Measurements from ENCODE around the gene GRIN3B. TPM values are rescaled to one million over a fixed set of nuclear protein-coding genes. Genes with fewer than 3 reads are reported as not detected.

Gene GRIN3B
- total RNA-seq, 2 donors from 2014 or later, result 2.0 TPM

- Mint-ChIP-seq H3K27ac (no peak overlapping the region), H3K4me3 (no peak overlapping the region), H3K36me3 (ENCODE audit: low read depth) (peaks cover 31% of the 10 kb centered on the region), H3K27me3 (ENCODE audit: insufficient read depth) (no peaks in the 10 kb centered on the region), H3K9me3 (no peaks in the 10 kb centered on the region), H3K4me1 (no peaks in the 10 kb centered on the region)
- DNase-seq, result no peak
- H3K27ac ChIP-seq (ENCODE audit: low read depth, low read length), result no peak overlapping the region
- H3K4me3 ChIP-seq (ENCODE audit: low read length), result no peak overlapping the region
- H3K9ac ChIP-seq (ENCODE audit: extremely low read depth, low read length, poor library complexity, severe bottlenecking), result no peak overlapping the region
- H3K36me3 ChIP-seq (ENCODE audit: control insufficient read depth, insufficient read depth, low read length), result peaks cover 37% of the 10 kb centered on the region
- H3K9me3 ChIP-seq (ENCODE audit: control insufficient read depth, low read length), result peaks cover 18% of the 10 kb centered on the region
- no peaks in the 10 kb centered on the region for H3K27me3 ChIP-seq (ENCODE audit: control insufficient read depth, insufficient read depth, low read length, poor library complexity, severe bottlenecking)
- WGBS, 2 experiments (ENCODE audit: insufficient coverage in 1 of 2, insufficient read length in 1 of 2), result 89 to 96% methylated on average over 7 to 28 of the region's 28 CpGs
- no peaks in the 10 kb centered on the region for H3K4me1 ChIP-seq (ENCODE audit: control insufficient read depth, insufficient read depth, low read length)
- no peak for TF ChIP-seq CTCF (conservative IDR thresholded peaks at IDR 0.05)
Observed at GRCh38 chr19:1054102-1055027, 54.1 kb downstream of the GRIN3B start.

- Mint-ChIP-seq H3K27ac (no peak overlapping the region), H3K4me1 (no peaks in the 10 kb centered on the region), H3K27me3 (ENCODE audit: insufficient read depth) (no peaks in the 10 kb centered on the region), H3K36me3 (ENCODE audit: low read depth) (peaks cover 31% of the 10 kb centered on the region), H3K9me3 (no peaks in the 10 kb centered on the region), H3K4me3 (no peak overlapping the region)
- Histone ChIP-seq H3K27me3 (ENCODE audit: control insufficient read depth, insufficient read depth, low read length, poor library complexity, severe bottlenecking) (no peaks in the 10 kb centered on the region), H3K36me3 (ENCODE audit: control insufficient read depth, insufficient read depth, low read length) (peaks cover 37% of the 10 kb centered on the region), H3K4me1 (ENCODE audit: control insufficient read depth, insufficient read depth, low read length) (no peaks in the 10 kb centered on the region), H3K27ac (ENCODE audit: low read depth, low read length) (no peak overlapping the region), H3K9me3 (ENCODE audit: control insufficient read depth, low read length) (peaks cover 18% of the 10 kb centered on the region), H3K4me3 (ENCODE audit: low read length) (no peak overlapping the region), H3K9ac (ENCODE audit: extremely low read depth, low read length, poor library complexity, severe bottlenecking) (no peak overlapping the region)
- 94% methylated on average over 13 to 14 of the region's 14 CpGs for WGBS, 2 experiments (ENCODE audit: insufficient coverage in 1 of 2, insufficient read length in 1 of 2)
- no peak for TF ChIP-seq CTCF (conservative IDR thresholded peaks at IDR 0.05)
- DNase-seq, result no peak
Observed at GRCh38 chr19:1055028-1055425, 54.8 kb downstream of the GRIN3B start.

GRCh38 chr19:1055886-1056620 is 55.8 kb downstream of the GRIN3B start:
- Mint-ChIP-seq H3K27ac (no peak overlapping the region), H3K27me3 (ENCODE audit: insufficient read depth) (no peaks in the 10 kb centered on the region), H3K4me1 (no peaks in the 10 kb centered on the region), H3K9me3 (no peaks in the 10 kb centered on the region), H3K4me3 (no peak overlapping the region), H3K36me3 (ENCODE audit: low read depth) (peaks cover 28% of the 10 kb centered on the region)
- no peak for TF ChIP-seq CTCF (conservative IDR thresholded peaks at IDR 0.05)
- 92 to 100% methylated on average over 11 to 20 of the region's 20 CpGs for WGBS, 2 experiments (ENCODE audit: insufficient coverage in 1 of 2, insufficient read length in 1 of 2)
- Histone ChIP-seq H3K9ac (ENCODE audit: extremely low read depth, low read length, poor library complexity, severe bottlenecking) (no peak overlapping the region), H3K36me3 (ENCODE audit: control insufficient read depth, insufficient read depth, low read length) (peaks cover 37% of the 10 kb centered on the region), H3K27me3 (ENCODE audit: control insufficient read depth, insufficient read depth, low read length, poor library complexity, severe bottlenecking) (no peaks in the 10 kb centered on the region), H3K27ac (ENCODE audit: low read depth, low read length) (no peak overlapping the region), H3K9me3 (ENCODE audit: control insufficient read depth, low read length) (peaks cover 18% of the 10 kb centered on the region), H3K4me3 (ENCODE audit: low read length) (no peak overlapping the region), H3K4me1 (ENCODE audit: control insufficient read depth, insufficient read depth, low read length) (no peaks in the 10 kb centered on the region)
- DNase-seq, result no peak

All from endodermal cell (in vitro differentiated cells).